Measurements from ENCODE around the gene ELF3. TPM values are rescaled to one million over a fixed set of nuclear protein-coding genes. Genes with fewer than 3 reads are reported as not detected.
"Not testable (repeated sequence)": the region's sequence is repeated elsewhere in the genome, so short reads cannot be mapped to it uniquely, and the experiment has no call there.

ELF3 gene
- total RNA-seq, 4 donors from 2014 or later: 497 to 741 (median 654) TPM

GRCh38 chr1:202017749-202018467, 7.5 kb downstream of the ELF3 start:
- peaks cover 0 to 30% (median 0%) of the 10 kb centered on the region in 3 donors for H3K36me3 ChIP-seq
- DNase-seq: peak in 2 of 3 donors; percentile 89 to 91
- no peaks in the 10 kb centered on the region for H3K9me3 ChIP-seq
- H3K4me3 ChIP-seq: peak overlapping the region in 2 of 4 donors; percentile 32 to 37
- H3K4me1 ChIP-seq: peaks cover 0 to 4% (median 0%) of the 10 kb centered on the region in 4 donors
- H3K27ac ChIP-seq: peak overlapping the region in 3 of 4 donors; percentile 80 to 99 (median 96)
- H3K27me3 ChIP-seq: no peaks in the 10 kb centered on the region
- TF ChIP-seq, protein P1, sequence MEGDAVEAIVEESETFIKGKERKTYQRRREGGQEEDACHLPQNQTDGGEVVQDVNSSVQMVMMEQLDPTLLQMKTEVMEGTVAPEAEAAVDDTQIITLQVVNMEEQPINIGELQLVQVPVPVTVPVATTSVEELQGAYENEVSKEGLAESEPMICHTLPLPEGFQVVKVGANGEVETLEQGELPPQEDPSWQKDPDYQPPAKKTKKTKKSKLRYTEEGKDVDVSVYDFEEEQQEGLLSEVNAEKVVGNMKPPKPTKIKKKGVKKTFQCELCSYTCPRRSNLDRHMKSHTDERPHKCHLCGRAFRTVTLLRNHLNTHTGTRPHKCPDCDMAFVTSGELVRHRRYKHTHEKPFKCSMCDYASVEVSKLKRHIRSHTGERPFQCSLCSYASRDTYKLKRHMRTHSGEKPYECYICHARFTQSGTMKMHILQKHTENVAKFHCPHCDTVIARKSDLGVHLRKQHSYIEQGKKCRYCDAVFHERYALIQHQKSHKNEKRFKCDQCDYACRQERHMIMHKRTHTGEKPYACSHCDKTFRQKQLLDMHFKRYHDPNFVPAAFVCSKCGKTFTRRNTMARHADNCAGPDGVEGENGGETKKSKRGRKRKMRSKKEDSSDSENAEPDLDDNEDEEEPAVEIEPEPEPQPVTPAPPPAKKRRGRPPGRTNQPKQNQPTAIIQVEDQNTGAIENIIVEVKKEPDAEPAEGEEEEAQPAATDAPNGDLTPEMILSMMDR (IDR thresholded peaks at IDR 0.05): no peak
- TF ChIP-seq POLR2A (IDR thresholded peaks at IDR 0.05): peak; percentile 59 to 61

DNA sequence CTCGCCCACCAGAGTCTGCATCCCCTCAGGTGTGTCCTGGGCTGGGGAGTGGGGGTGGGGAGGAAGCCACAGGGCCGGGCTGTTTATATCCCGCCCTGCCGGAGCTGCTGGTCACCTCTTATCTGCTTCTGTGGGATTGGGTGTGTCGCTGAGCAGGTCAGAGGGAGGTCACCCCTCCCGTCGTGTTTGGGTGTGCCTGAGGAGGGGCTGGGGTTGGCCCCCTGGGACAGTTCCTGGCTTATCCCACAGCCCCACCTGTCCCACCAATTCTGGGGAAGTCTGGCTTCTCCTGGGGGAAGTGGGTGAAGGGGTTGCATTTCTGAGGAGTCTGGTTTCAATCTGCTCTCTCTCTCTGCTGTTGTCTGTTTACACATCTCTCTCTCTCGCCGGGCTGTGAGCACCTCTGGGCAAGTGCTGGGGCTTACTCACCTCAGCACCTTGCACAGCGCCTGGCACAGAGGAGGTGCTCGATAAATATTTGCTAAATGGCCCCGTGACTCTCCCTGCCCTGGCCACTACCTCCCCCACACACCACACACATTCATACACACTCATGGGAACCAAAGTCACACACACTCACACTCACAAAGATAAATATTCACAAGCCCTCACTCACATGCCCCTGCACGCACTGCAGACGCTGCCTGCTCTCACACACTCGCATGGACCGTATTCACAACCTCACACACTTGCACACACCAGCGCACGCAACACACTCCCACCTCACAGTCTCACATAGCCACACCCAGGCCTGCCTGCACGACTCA, 8.3 kb downstream of the ELF3 start:
- Histone ChIP-seq H3K27ac (peak overlapping the region in 3 of 4 donors; percentile 80 to 99 (median 96)), H3K27me3 (no peaks in the 10 kb centered on the region), H3K4me3 (peak overlapping the region in 2 of 4 donors; percentile 32 to 37), H3K9me3 (no peaks in the 10 kb centered on the region), H3K4me1 (peaks cover 0 to 8% (median 0%) of the 10 kb centered on the region in 4 donors), H3K36me3 (peaks cover 0 to 22% (median 0%) of the 10 kb centered on the region in 3 donors)
- TF ChIP-seq, protein P1 (IDR thresholded peaks at IDR 0.05): no peak
- TF ChIP-seq POLR2A (IDR thresholded peaks at IDR 0.05): peak; percentile 42 to 70
- peak in 2 of 3 donors; percentile 86 to 90 for DNase-seq

DNA sequence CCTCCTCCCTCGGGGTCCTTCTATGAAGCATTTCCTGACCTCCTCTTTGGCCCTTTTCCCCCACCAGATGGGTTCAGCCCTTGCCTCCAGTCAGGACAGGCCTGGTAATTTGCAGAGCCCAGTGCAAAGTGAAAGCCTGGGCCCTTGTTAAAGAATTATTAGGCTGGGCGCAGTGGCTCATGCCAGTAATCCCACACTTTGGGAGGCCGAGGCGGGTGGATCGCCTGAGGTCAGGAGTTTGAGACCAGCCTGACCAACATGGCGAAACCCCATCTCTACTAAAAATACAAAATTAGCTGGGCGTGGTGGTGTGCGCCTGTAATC, 8.8 kb downstream of the ELF3 start:
- Histone ChIP-seq H3K4me3 (peak overlapping the region in 2 of 4 donors; percentile 8 to 37), H3K27ac (peak overlapping the region in 3 of 4 donors; percentile 80 to 99 (median 96)), H3K36me3 (peaks cover 0 to 17% (median 0%) of the 10 kb centered on the region in 3 donors)
- H3K27me3 ChIP-seq, H3K4me1 ChIP-seq, H3K9me3 ChIP-seq, DNase-seq: not testable (repeated sequence)

- Histone ChIP-seq H3K4me1 (peaks cover 0 to 9% (median 0%) of the 10 kb centered on the region in 4 donors), H3K9me3 (no peaks in the 10 kb centered on the region), H3K4me3 (no peak overlapping the region), H3K27me3 (no peaks in the 10 kb centered on the region), H3K36me3 (no peaks in the 10 kb centered on the region), H3K27ac (peak overlapping the region in 3 of 4 donors; percentile 55 to 91 (median 77))
- DNase-seq: peak in 2 of 3 donors; percentile 92 to 93
- TF ChIP-seq, protein P1 (IDR thresholded peaks at IDR 0.05): no peak
- TF ChIP-seq POLR2A (IDR thresholded peaks at IDR 0.05): peak in 1 of 2 donors; percentile 58
These were observed 12.6 kb downstream of the ELF3 start for GRCh38 chr1:202023001-202023433.

DNA sequence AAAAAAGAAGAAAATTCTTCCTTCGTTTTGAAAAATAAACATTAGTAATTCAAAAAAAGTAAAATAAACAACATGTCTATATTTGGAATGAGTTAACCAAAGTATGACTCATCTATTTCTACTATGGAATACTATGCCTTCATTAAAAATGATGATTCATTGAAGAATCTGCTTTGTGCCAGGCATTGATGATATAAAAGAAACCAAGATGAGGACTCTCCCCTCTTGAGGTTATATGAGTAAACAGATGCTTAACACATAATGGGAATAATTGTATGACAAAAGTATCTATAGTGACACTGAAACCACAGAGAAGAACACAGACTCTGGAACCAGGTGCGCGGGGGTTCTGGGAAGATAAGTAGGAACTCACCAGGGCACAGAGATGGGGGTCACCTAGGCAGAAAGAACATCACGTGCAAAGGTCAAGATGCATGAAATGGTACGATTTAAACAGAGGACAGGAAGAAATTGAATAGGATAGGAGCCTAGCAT, 18.8 kb downstream of the ELF3 start:
- no peak for DNase-seq
- H3K4me3 ChIP-seq: no peak overlapping the region
- H3K4me1 ChIP-seq: peaks cover 0 to 10% (median 1%) of the 10 kb centered on the region in 4 donors
- H3K36me3 ChIP-seq: no peaks in the 10 kb centered on the region
- no peaks in the 10 kb centered on the region for H3K9me3 ChIP-seq
- peak overlapping the region in 1 of 4 donors; percentile 16 for H3K27ac ChIP-seq
- H3K27me3 ChIP-seq: no peaks in the 10 kb centered on the region
- no peak for TF ChIP-seq POLR2A (IDR thresholded peaks at IDR 0.05)
- TF ChIP-seq, protein P1 (IDR thresholded peaks at IDR 0.05): no peak

Data from Peyer's patch (tissue), 4 donors.